Mesendoderm (in vitro differentiated cells): ENCODE data around the gene RTN4R.

ENCODE experiments used
- DNase-seq: peaks from one replicate; pipeline ENCODE4 v3.0.0; 2013
- H2AK5ac ChIP-seq: 2 replicates; pipeline ENCODE4 v1.6.1; 2013; ENCODE audit warnings: low read length, inconsistent platforms
- H2BK120ac ChIP-seq: 2 replicates; pipeline ENCODE4 v1.6.1; 2013; ENCODE audit warnings: low read depth, mild to moderate bottlenecking, low read length, moderate library complexity, mixed read lengths
- H2BK15ac ChIP-seq: replicated peaks from 2 replicates; pipeline ENCODE4 v1.6.1; 2013; ENCODE audit warnings: low read depth, mild to moderate bottlenecking, moderate library complexity
- H2BK5ac ChIP-seq: 2 replicates; pipeline ENCODE4 v1.6.1; 2013; ENCODE audit warnings: low read length, inconsistent platforms
- H3K18ac ChIP-seq: 2 replicates; pipeline ENCODE4 v1.6.1; 2013; ENCODE audit warnings: mild to moderate bottlenecking, low read length, mixed read lengths
- H3K23ac ChIP-seq: one replicate; pipeline ENCODE4 v1.6.1; 2013; ENCODE audit warnings: low read length
- H3K27ac ChIP-seq: 2 replicates; pipeline ENCODE4 v1.5.1; 2013; ENCODE audit warnings: low read depth, mild to moderate bottlenecking, inconsistent platforms, low read length, moderate library complexity
- H3K27me3 ChIP-seq: 2 replicates; pipeline ENCODE4 v1.6.1; 2013; ENCODE audit warnings: low read length, control low read depth, mild to moderate bottlenecking, inconsistent platforms; ENCODE audit not compliant: insufficient read depth, poor library complexity
- H3K36me3 ChIP-seq: 2 replicates; pipeline ENCODE4 v1.6.1; 2013; ENCODE audit warnings: low read length, inconsistent platforms; ENCODE audit not compliant: control insufficient read depth, insufficient read depth
- H3K4ac ChIP-seq: one replicate; pipeline ENCODE4 v1.6.1; 2013; ENCODE audit warnings: low read depth, mild to moderate bottlenecking, low read length, moderate library complexity
- H3K4me1 ChIP-seq: 2 replicates; pipeline ENCODE4 v1.6.1; 2013; ENCODE audit warnings: low read depth, low read length, inconsistent platforms; ENCODE audit not compliant: control insufficient read depth
- H3K4me2 ChIP-seq: 2 replicates; pipeline ENCODE4 v1.6.1; 2013; ENCODE audit warnings: low read length
- H3K4me3 ChIP-seq: 2 replicates; pipeline ENCODE4 v1.5.1; 2013; ENCODE audit warnings: mild to moderate bottlenecking, low read length
- H3K56ac ChIP-seq: one replicate; pipeline ENCODE4 v1.6.1; 2013; ENCODE audit warnings: low read length
- H3K79me1 ChIP-seq: 2 replicates; pipeline ENCODE4 v1.6.1; 2013; ENCODE audit warnings: low read length, inconsistent platforms
- H3K79me2 ChIP-seq: 2 replicates; pipeline ENCODE4 v1.6.1; 2013; ENCODE audit warnings: mild to moderate bottlenecking, low read length; ENCODE audit not compliant: control insufficient read depth, insufficient read depth
- H3K9ac ChIP-seq: 2 replicates; pipeline ENCODE4 v1.6.1; 2013; ENCODE audit warnings: low read length, inconsistent platforms
- H4K5ac ChIP-seq: one replicate; pipeline ENCODE4 v1.6.1; 2013; ENCODE audit warnings: low read length
- H4K8ac ChIP-seq: one replicate; pipeline ENCODE4 v1.6.1; 2013; ENCODE audit warnings: low read depth, mild to moderate bottlenecking, control low read depth, low read length, moderate library complexity
- WGBS: extraction: QIAGEN DNeasy Blood & Tissue Kit; methylation state at CpG from one replicate; pipeline ENCODE4 v1.1.7; 2013; ENCODE audit warnings: low lambda C conversion rate, missing lambda C conversion rate; ENCODE audit not compliant: insufficient coverage; ENCODE audit errors: extremely low coverage; 5-methylcytosine and 5-hydroxymethylcytosine counted together

The RTN4R gene

DNA sequence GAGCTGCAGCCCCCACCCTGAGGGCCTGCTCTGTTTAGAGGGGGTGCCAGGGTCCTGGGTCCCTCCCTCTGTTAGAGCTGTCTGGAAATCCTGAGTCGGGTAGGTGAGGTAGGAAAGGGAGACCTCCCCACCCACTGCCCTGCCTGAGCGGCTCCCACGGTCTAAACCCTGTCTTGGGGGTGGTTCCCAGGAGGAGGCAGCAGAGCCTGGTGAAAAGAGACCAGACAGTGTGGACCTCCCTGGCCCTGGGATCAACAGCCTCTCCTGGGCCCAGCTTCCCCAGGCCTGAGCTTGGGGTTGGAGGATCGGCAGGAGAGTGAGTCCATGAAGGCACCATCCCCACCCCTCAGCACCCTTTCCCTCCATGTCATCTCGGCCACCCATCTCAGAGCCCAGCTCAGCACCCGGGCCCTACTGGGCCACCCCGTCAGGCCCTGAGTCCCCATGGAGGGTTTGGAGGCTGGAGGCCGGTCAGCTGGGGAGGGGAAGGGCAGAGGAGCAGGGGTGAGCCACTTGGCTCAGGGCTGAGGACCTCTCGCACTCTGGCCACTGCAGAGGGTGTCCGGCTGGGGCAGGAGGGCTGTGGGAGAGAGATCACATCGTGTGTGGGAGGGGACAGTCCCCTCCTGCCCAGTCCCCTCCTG is 37.2 kb downstream of the RTN4R start:
- no peaks in the 10 kb centered on the region for H3K79me1 ChIP-seq
- H3K4ac ChIP-seq = no peak overlapping the region
- no CpG with 5 or more reads among the region's 11 CpGs for WGBS
- no peak overlapping the region for H3K9ac ChIP-seq
- no peaks in the 10 kb centered on the region for H3K4me1 ChIP-seq
- no peaks in the 10 kb centered on the region for H3K79me2 ChIP-seq
- no peak overlapping the region for H3K18ac ChIP-seq
- no peak overlapping the region for H3K56ac ChIP-seq
- no peak overlapping the region for H2BK120ac ChIP-seq
- no peaks in the 10 kb centered on the region for H3K36me3 ChIP-seq
- no peak overlapping the region for H3K23ac ChIP-seq
- H2BK5ac ChIP-seq = no peak overlapping the region
- H4K5ac ChIP-seq = no peak overlapping the region
- no peak overlapping the region for H4K8ac ChIP-seq
- no peak overlapping the region for H2AK5ac ChIP-seq
- no peak overlapping the region for H3K4me3 ChIP-seq
- H2BK15ac ChIP-seq = no peak overlapping the region
- H3K27ac ChIP-seq = no peak overlapping the region
- no peaks in the 10 kb centered on the region for H3K27me3 ChIP-seq
- no peak for DNase-seq
- H3K4me2 ChIP-seq = no peak overlapping the region

DNA sequence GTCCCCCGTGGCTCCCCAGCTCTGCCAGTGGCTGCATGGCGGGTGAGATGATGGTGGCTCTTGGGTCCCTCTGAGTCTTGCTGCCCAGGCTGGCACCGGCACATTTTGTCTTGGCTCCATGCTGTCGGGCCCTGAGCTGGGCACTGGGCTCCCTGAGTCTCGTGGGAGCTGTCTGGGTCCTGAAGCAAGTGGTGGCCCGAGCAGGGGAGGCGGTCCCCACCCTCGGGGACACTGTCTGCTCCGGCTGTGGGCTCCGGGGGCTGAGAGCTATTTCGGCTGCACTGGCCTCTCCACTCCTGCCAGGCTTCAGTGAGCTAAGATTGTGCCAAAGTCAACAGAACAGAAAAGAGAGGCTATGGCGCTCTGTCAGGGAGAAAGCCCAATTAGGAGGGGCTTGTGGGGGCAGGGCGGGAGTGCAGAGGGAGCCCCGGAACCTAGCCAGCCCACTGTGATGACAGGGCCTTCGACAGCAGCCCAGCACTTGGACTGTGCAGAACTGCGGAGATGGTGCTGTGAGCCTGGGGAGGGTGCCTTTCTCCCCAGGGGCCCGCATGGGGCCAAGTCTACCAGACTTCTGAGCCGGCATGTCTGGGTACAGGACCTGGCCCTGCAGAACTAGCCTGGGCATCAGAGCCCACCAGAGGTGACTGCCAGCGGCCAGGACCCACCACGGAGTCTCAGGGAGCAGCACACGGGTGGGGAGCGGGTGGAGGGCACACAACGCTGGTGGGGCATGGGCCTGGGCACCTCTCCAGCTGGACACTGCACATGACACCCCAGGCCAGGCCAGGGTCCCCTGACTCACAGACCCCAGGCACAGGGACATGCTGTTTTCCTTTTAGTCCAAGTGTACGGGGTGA is 38.0 kb downstream of the RTN4R start:
- no peak overlapping the region for H3K9ac ChIP-seq
- H3K23ac ChIP-seq = no peak overlapping the region
- no peak overlapping the region for H4K8ac ChIP-seq
- H3K4me1 ChIP-seq = no peaks in the 10 kb centered on the region
- H3K27ac ChIP-seq = no peak overlapping the region
- no peaks in the 10 kb centered on the region for H3K79me2 ChIP-seq
- no peaks in the 10 kb centered on the region for H3K27me3 ChIP-seq
- H2BK15ac ChIP-seq = no peak overlapping the region
- DNase-seq = no peak
- no peak overlapping the region for H3K56ac ChIP-seq
- WGBS = no CpG with 5 or more reads among the region's 24 CpGs
- H3K18ac ChIP-seq = no peak overlapping the region
- H4K5ac ChIP-seq = no peak overlapping the region
- H3K79me1 ChIP-seq = no peaks in the 10 kb centered on the region
- no peak overlapping the region for H2BK120ac ChIP-seq
- H2BK5ac ChIP-seq = no peak overlapping the region
- H3K4me3 ChIP-seq = no peak overlapping the region
- H2AK5ac ChIP-seq = no peak overlapping the region
- no peaks in the 10 kb centered on the region for H3K36me3 ChIP-seq
- H3K4ac ChIP-seq = no peak overlapping the region
- H3K4me2 ChIP-seq = no peak overlapping the region

DNA sequence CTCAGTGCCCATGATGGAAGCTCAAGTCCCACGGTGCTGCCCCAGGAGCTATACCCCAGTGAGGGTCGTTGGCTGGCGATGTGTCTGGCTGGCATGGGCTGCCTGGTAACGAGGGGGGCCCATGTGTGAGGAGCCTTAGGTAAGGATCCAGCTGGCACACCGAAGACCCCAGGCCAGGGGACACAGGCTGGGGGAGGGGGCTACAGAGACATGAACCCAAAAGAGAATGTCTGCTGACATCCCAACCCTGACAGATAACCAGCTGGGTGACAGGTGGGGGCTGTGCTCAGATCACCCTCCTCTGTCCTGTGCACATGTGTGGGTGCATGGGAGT is 39.2 kb downstream of the RTN4R start:
- H4K8ac ChIP-seq = no peak overlapping the region
- no peak overlapping the region for H2BK5ac ChIP-seq
- no peak overlapping the region for H3K4me2 ChIP-seq
- no peak for DNase-seq
- H3K4me1 ChIP-seq = no peaks in the 10 kb centered on the region
- H3K4me3 ChIP-seq = no peak overlapping the region
- no peak overlapping the region for H3K18ac ChIP-seq
- H3K79me2 ChIP-seq = no peaks in the 10 kb centered on the region
- H2BK120ac ChIP-seq = no peak overlapping the region
- no peak overlapping the region for H3K23ac ChIP-seq
- no peak overlapping the region for H3K56ac ChIP-seq
- H3K27me3 ChIP-seq = no peaks in the 10 kb centered on the region
- no peak overlapping the region for H3K9ac ChIP-seq
- no CpG with 5 or more reads among the region's 5 CpGs for WGBS
- H4K5ac ChIP-seq = no peak overlapping the region
- no peak overlapping the region for H3K27ac ChIP-seq
- no peak overlapping the region for H3K4ac ChIP-seq
- no peaks in the 10 kb centered on the region for H3K79me1 ChIP-seq
- H2BK15ac ChIP-seq = no peak overlapping the region
- no peak overlapping the region for H2AK5ac ChIP-seq
- no peaks in the 10 kb centered on the region for H3K36me3 ChIP-seq

DNA sequence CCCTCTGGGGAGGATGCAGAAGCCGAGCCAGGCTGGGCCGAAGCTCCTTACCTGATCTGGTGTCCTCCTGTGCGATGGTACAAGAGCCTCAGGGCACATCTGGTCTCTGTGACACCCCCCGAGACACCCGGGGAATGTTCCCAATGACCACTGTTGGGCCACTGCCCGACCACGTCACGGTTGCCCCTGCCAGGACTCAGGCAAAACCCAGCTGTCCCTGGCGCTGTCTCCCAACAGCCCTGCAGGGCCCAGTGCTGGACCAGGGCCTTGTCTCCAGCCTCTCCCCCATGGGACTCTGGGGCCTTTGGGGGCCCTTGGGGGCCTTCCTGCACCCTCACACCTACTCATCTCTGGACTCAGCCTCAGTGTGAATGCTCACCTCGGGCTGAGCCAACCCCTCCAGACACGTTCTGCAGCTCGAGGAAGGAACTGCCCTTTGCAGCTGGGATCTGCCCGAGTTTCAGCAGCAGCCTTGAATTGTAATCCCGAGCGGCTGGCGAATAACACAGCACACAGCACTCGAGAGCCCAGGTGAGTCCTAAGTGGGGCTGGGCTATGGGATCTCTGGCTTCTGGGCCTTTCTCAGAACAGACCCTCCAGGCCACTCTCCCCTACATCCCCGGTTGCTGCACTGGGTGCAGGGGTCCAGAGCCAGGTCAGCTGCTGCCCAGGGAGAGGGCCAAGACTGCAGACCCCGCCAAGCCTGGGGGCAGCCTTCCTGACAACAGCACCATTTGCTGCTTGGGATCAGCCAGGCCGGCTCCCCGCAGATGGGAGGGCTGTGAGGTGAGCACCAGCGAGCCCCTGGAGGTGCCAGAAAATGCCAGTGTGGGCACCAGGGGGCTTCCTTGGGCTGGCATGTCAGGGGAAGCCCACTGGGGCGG is 39.8 kb downstream of the RTN4R start:
- Histone ChIP-seq H3K56ac (no peak overlapping the region), H2AK5ac (no peak overlapping the region), H3K4ac (no peak overlapping the region), H3K23ac (no peak overlapping the region), H3K18ac (no peak overlapping the region), H3K9ac (no peak overlapping the region), H3K4me3 (no peak overlapping the region), H4K8ac (no peak overlapping the region), H3K4me2 (no peak overlapping the region), H3K36me3 (no peaks in the 10 kb centered on the region), H2BK120ac (no peak overlapping the region), H3K79me2 (no peaks in the 10 kb centered on the region), H3K79me1 (no peaks in the 10 kb centered on the region), H3K27ac (no peak overlapping the region), H2BK15ac (no peak overlapping the region), H3K4me1 (no peaks in the 10 kb centered on the region), H2BK5ac (no peak overlapping the region), H4K5ac (no peak overlapping the region), H3K27me3 (no peaks in the 10 kb centered on the region)
- no CpG with 5 or more reads among the region's 23 CpGs for WGBS
- DNase-seq = no peak

DNA sequence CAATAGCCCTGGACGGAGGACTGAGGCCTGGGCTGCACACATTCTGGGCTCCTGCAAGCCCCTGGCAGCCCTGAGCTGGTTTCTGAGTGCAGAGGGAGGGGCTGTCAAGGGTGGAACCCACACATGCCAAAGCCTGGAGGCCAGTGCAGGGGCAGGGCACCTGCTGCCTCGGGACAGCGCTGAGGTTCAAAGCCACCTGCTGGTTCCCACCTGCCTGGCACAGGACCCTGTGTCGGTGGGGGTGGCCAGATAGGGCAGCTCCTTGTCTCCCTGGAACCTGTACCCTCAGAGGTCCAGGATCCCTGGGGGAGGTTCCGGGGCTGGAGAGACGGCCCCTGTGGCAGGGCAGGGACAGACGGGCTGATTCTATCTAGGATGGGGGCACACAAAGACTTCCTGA is 40.8 kb downstream of the RTN4R start:
- no peak overlapping the region for H4K8ac ChIP-seq
- H2AK5ac ChIP-seq = no peak overlapping the region
- no peak overlapping the region for H3K23ac ChIP-seq
- no peaks in the 10 kb centered on the region for H3K4me1 ChIP-seq
- H2BK15ac ChIP-seq = no peak overlapping the region
- H2BK120ac ChIP-seq = no peak overlapping the region
- no peak overlapping the region for H4K5ac ChIP-seq
- no peaks in the 10 kb centered on the region for H3K27me3 ChIP-seq
- H3K18ac ChIP-seq = no peak overlapping the region
- no peak overlapping the region for H3K4me3 ChIP-seq
- H3K36me3 ChIP-seq = no peaks in the 10 kb centered on the region
- H2BK5ac ChIP-seq = no peak overlapping the region
- no peak overlapping the region for H3K56ac ChIP-seq
- no peak for DNase-seq
- no peak overlapping the region for H3K4ac ChIP-seq
- H3K9ac ChIP-seq = no peak overlapping the region
- no peaks in the 10 kb centered on the region for H3K79me1 ChIP-seq
- no CpG with 5 or more reads among the region's 7 CpGs for WGBS
- H3K27ac ChIP-seq = no peak overlapping the region
- H3K79me2 ChIP-seq = no peaks in the 10 kb centered on the region
- H3K4me2 ChIP-seq = no peak overlapping the region
